ENCODE measurements around the gene SLC25A40. TPM values are rescaled to one million over a fixed set of nuclear protein-coding genes. Genes with fewer than 3 reads are reported as not detected.
A peak's percentile ranks its signal among the peaks of the same experiment; 100 is the strongest.

SLC25A40 gene
- polyA plus RNA-seq, 1 of the 3 experiments (the other 2 are of a cell fraction), result 5.5 TPM

GRCh38 chr7:87878208-87878735 lies 2.1 kb upstream of the SLC25A40 start:
- H3K27ac ChIP-seq (ENCODE audit: low read depth in 2 of 2, low read length in 1 of 2), result peak overlapping the region in 1 of 2 experiments; percentile 85; a peak in 1 of 4 replicates
- CTCF ChIA-PET, result interaction anchor here (0.6 to 1.3 kb wide), 5 partner anchors 8 to 462 kb away, joined by 3 read pairs; no protein-coding TSS in a partner anchor
- H3K9ac ChIP-seq, result peak overlapping the region; percentile 83; the same call in 1 of the 2 replicates

GRCh38 chr7:87877366-87878040 lies 1.3 kb upstream of the SLC25A40 start:
- Histone ChIP-seq H3K4me1 (ENCODE audit: control insufficient read depth in 1 of 2, insufficient read depth in 2 of 2, low read depth in 1 of 2, low read length in 1 of 2) (peaks cover 0 to 13% of the 10 kb centered on the region in 2 experiments; a peak in 1 of 4 replicates), H3K4me2 (peak overlapping the region; percentile 74), H3K9ac (peak overlapping the region; percentile 83), H3K4me3 (ENCODE audit: low read depth in 2 of 2, low read length in 1 of 2) (peak overlapping the region; percentile 92), H3K79me2 (ENCODE audit: insufficient read depth) (peaks cover 90% of the 10 kb centered on the region), H3K9me3 (no peaks in the 10 kb centered on the region; the same call in 1 of the 2 replicates), H3K9me2 (no peaks in the 10 kb centered on the region), H2AFZ (ENCODE audit: low read depth) (peak overlapping the region; percentile 96), H3K27ac (ENCODE audit: low read depth in 2 of 2, low read length in 1 of 2) (peak overlapping the region; percentile 85 to 95), H3F3A (replicated peaks; ENCODE audit: insufficient read depth) (peaks cover 18% of the 10 kb centered on the region), H4K20me1 (ENCODE audit: insufficient read depth) (no peaks in the 10 kb centered on the region), H3K36me3 (replicated peaks in 1 of 2; ENCODE audit: control insufficient read depth in 1 of 2, insufficient read depth in 2 of 2, low read length in 1 of 2) (peaks cover 17 to 25% of the 10 kb centered on the region in 2 experiments), H3K27me3 (ENCODE audit: insufficient read depth) (no peaks in the 10 kb centered on the region)
- DNase-seq, result no peak
- ChIA-PET CTCF (interaction anchor here (1.2 to 1.3 kb wide), 2 partner anchors 80 to 461 kb away, joined by 3 read pairs; no protein-coding TSS in a partner anchor), POLR2A (no interaction called here)
- TF ChIP-seq MXI1 (IDR thresholded peaks at IDR 0.05; ENCODE audit: low read depth, low read length) (no peak), EZH2phosphoT487 (IDR thresholded peaks at IDR 0.05; ENCODE audit: borderline replicate concordance, low read depth) (no peak), FOXJ3 (CRISPR knock-in tag; IDR thresholded peaks at IDR 0.05) (no peak), TCF12 (IDR thresholded peaks at IDR 0.05) (no peak), NRF1 (IDR thresholded peaks at IDR 0.05; ENCODE audit: low read depth, low read length) (no peak), YY1 (IDR thresholded peaks at IDR 0.05; ENCODE audit: low read depth) (no peak), PBX3 (IDR thresholded peaks at IDR 0.05) (no peak), TAF1 (IDR thresholded peaks at IDR 0.05; ENCODE audit: borderline replicate concordance, low read depth, low read length) (no peak), FOSL2 (IDR thresholded peaks at IDR 0.05; ENCODE audit: borderline replicate concordance, low read depth) (no peak), SMC3 (IDR thresholded peaks at IDR 0.05; ENCODE audit: low read depth, low read length) (no peak), MEF2A (IDR thresholded peaks at IDR 0.05; ENCODE audit: borderline replicate concordance, low read depth) (no peak), NFIC (IDR thresholded peaks at IDR 0.05; ENCODE audit: borderline replicate concordance) (no peak), TEAD4 (IDR thresholded peaks at IDR 0.05; ENCODE audit: borderline replicate concordance, insufficient read depth) (no peak), JUND (IDR thresholded peaks at IDR 0.05) (no peak)
- 11% methylated on average over 10 of the region's 10 CpGs for WGBS (ENCODE audit: low lambda C conversion rate)

More at GRCh38 chr7:87878208-87878735, 2.1 kb upstream of the SLC25A40 start:
- H3K4me1 ChIP-seq (ENCODE audit: control insufficient read depth in 1 of 2, insufficient read depth in 2 of 2, low read depth in 1 of 2, low read length in 1 of 2), result peaks cover 0 to 13% of the 10 kb centered on the region in 2 experiments; a peak in 1 of 4 replicates
- TF ChIP-seq FOSL2 (IDR thresholded peaks at IDR 0.05; ENCODE audit: borderline replicate concordance, low read depth), result no peak
- TF ChIP-seq RCOR1 (IDR thresholded peaks at IDR 0.05; ENCODE audit: low read length), result 0 out of 2 replicates have a peak, but pooled peaks have one; percentile 18
- peak overlapping the region; percentile 96; the same call in 1 of the 2 replicates for H2AFZ ChIP-seq (ENCODE audit: low read depth)
- 54% methylated on average over 3 of the region's 3 CpGs for whole genome bisulfite sequencing (ENCODE audit: low lambda C conversion rate)
- H3K9me2 ChIP-seq, result no peaks in the 10 kb centered on the region
- H3K4me2 ChIP-seq, result peak overlapping the region; percentile 74
- H4K20me1 ChIP-seq (ENCODE audit: insufficient read depth), result no peaks in the 10 kb centered on the region; the same call in 1 of the 2 replicates
- H3K79me2 ChIP-seq (ENCODE audit: insufficient read depth), result peaks cover 90% of the 10 kb centered on the region
- POLR2A ChIA-PET, result no interaction called here
- H3K9me3 ChIP-seq, result no peaks in the 10 kb centered on the region; the same call in 1 of the 2 replicates
- no peaks in the 10 kb centered on the region for H3K27me3 ChIP-seq (ENCODE audit: insufficient read depth)
- H3K36me3 ChIP-seq (replicated peaks in 1 of 2; ENCODE audit: control insufficient read depth in 1 of 2, insufficient read depth in 2 of 2, low read length in 1 of 2), result peaks cover 20 to 25% of the 10 kb centered on the region in 2 experiments
- DNase-seq, result no peak
- H3F3A ChIP-seq (replicated peaks; ENCODE audit: insufficient read depth), result peaks cover 18% of the 10 kb centered on the region
- peak overlapping the region; percentile 92; a peak in 2 of 4 replicates for H3K4me3 ChIP-seq (ENCODE audit: low read depth in 2 of 2, low read length in 1 of 2)

Data from SK-N-SH (cell line).